A549 (cell line): ENCODE data around the gene DNAAF5. TPM values are rescaled to one million over a fixed set of nuclear protein-coding genes. Genes with fewer than 3 reads are reported as not detected.

Experiments
- ATAC-seq, 2 experiments: fragments of 200-7000 bp in 1 of 2; fragments of >200 bp in 1 of 2; cut with Nextera tagmentation in 1 of 2; cut with Tn5 transposase in 1 of 2; 3 replicates each; pipeline versions ENCODE4 v1.8.0 to v1.9.1; 2018 to 2020; ENCODE audit warnings: mild to moderate bottlenecking in 1 of 2, moderate library complexity in 1 of 2
- CTCF ChIA-PET: fragments of 300-600 bp; sonication (Branson Sonifier 250); formaldehyde crosslinking; extraction: SDS; loops from one replicate; lab custom pipeline; 2021; ENCODE audit warnings: antibody characterized with exemption, inconsistent platforms; lab: Yijun Ruan, JAX
- POLR2A ChIA-PET: fragments of 350-600 bp; formaldehyde crosslinking; extraction: SDS; loops from one replicate; lab custom pipeline; 2021; ENCODE audit warnings: antibody characterized with exemption, inconsistent platforms; lab: Yijun Ruan, JAX
- DNase-seq, 2 experiments: peaks; one replicate each; pipeline versions ENCODE4 v3.0.0 to v3.0.0-alpha.2; 2011 to 2016; ENCODE audit warnings: low read depth in 1 of 2, low spot score in 1 of 2
- FAIRE-seq: peaks from 2 replicates; lab custom pipeline; 2011; peaks lifted over from hg19 to GRCh38; lab: Jason Lieb, UNC
- H3K27ac ChIP-seq, 2 experiments: fragments of >200 bp; sonication (Bioruptor Twin); formaldehyde crosslinking; 3 replicates each; pipeline ENCODE4 v1.5.1; 2016 to 2017
- H3K4me1 ChIP-seq: fragments of >200 bp; sonication (Bioruptor Twin); formaldehyde crosslinking; 3 replicates; pipeline ENCODE4 v1.6.1; 2016
- H3K4me2 ChIP-seq: fragments of >200 bp; sonication (Bioruptor Twin); formaldehyde crosslinking; 3 replicates; pipeline ENCODE4 v1.6.1; 2016
- H3K4me3 ChIP-seq: fragments of >200 bp; sonication (Bioruptor Twin); formaldehyde crosslinking; 3 replicates; pipeline ENCODE4 v1.5.1; 2016
- H3K9me3 ChIP-seq: fragments of >200 bp; sonication (Bioruptor Twin); formaldehyde crosslinking; 3 replicates; pipeline ENCODE4 v1.6.1; 2016
- BHLHE40 ChIP-seq: IDR thresholded peaks from 2 replicates; pipeline ENCODE4 v1.6.1; 2012; ENCODE audit warnings: low read depth, low read length, inconsistent platforms
- E2F6 ChIP-seq: IDR thresholded peaks from 2 replicates; pipeline ENCODE4 v1.6.1; 2012; ENCODE audit warnings: low read depth, borderline replicate concordance
- EHMT2 ChIP-seq: fragments of 200-600 bp; sonication (generic); IDR thresholded peaks from 2 replicates; pipeline ENCODE4 v1.6.1; 2016; ENCODE audit warnings: antibody characterized with exemption, low read depth, mild to moderate bottlenecking, moderate library complexity
- FOSB ChIP-seq: fragments of 250-450 bp; sonication (Bioruptor Pico); IDR thresholded peaks from 2 replicates; pipeline ENCODE4 v1.5.0; 2020; ENCODE audit warnings: mild to moderate bottlenecking, moderate library complexity
- FOSL2 ChIP-seq, 2 experiments: fragments of 450-650 bp in 1 of 2; fragments of >200 bp in 1 of 2; sonication (Bioruptor Twin) in 1 of 2; formaldehyde crosslinking; IDR thresholded peaks; 2 replicates each; pipeline versions ENCODE4 v1.5.0 to v1.6.1; 2016 to 2020; ENCODE audit warnings: mild to moderate bottlenecking in 1 of 2, moderate library complexity in 1 of 2
- GATA3 ChIP-seq: IDR thresholded peaks from 2 replicates; pipeline ENCODE4 v1.6.1; 2012; ENCODE audit warnings: borderline replicate concordance
- HDAC2 ChIP-seq: fragments of 200-600 bp; sonication (generic); IDR thresholded peaks from 2 replicates; pipeline ENCODE4 v1.6.1; 2016
- JUNB ChIP-seq: fragments of >200 bp; sonication (Bioruptor Twin); formaldehyde crosslinking; IDR thresholded peaks from 2 replicates; pipeline ENCODE4 v1.6.1; 2016
- PBX3 ChIP-seq: IDR thresholded peaks from 2 replicates; pipeline ENCODE4 v1.6.1; 2012
- POLR2A ChIP-seq: IDR thresholded peaks from 2 replicates; pipeline ENCODE4 v1.6.1; 2012; ENCODE audit warnings: mild to moderate bottlenecking, low read length
- POLR2AphosphoS2 ChIP-seq: conservative IDR thresholded peaks from 2 replicates; pipeline ENCODE4 v1.6.1; 2012; ENCODE audit warnings: low read length, improper control_type of control experiment, inconsistent platforms
- RAD21 ChIP-seq, 2 experiments: fragments of >200 bp in 1 of 2; sonication (Bioruptor Twin) in 1 of 2; formaldehyde crosslinking in 1 of 2; IDR thresholded peaks in 1 of 2; conservative IDR thresholded peaks in 1 of 2; 2 replicates in 1 of 2; 3 replicates in 1 of 2; pipeline ENCODE4 v1.6.1; 2012 to 2018; ENCODE audit warnings: inconsistent platforms in 1 of 2
- RARB ChIP-seq: fragments of 250-450 bp; sonication (Bioruptor Pico); IDR thresholded peaks from 2 replicates; pipeline ENCODE4 v1.8.0; 2021; ENCODE audit warnings: mild to moderate bottlenecking, moderate library complexity
- RCOR1 ChIP-seq: fragments of 150-350 bp; IDR thresholded peaks from 2 replicates; pipeline ENCODE4 v1.6.1; 2014; ENCODE audit warnings: antibody characterized with exemption, low read length, low read depth
- RNF2 ChIP-seq: fragments of 200-600 bp; sonication (generic); IDR thresholded peaks from 2 replicates; pipeline ENCODE4 v1.6.1; 2016; ENCODE audit warnings: low read depth, mild to moderate bottlenecking, antibody characterized with exemption, moderate library complexity, borderline replicate concordance
- SMC3 ChIP-seq: fragments of >200 bp; sonication (Bioruptor Twin); formaldehyde crosslinking; IDR thresholded peaks from 3 replicates; pipeline ENCODE4 v1.6.1; 2018; ENCODE audit warnings: inconsistent platforms
- SREBF2 ChIP-seq: fragments of 450-650 bp; IDR thresholded peaks from 2 replicates; pipeline ENCODE4 v1.6.1; 2014; ENCODE audit warnings: mild to moderate bottlenecking, moderate library complexity
- TP53 ChIP-seq: fragments of 250-450 bp; sonication (Bioruptor Pico); IDR thresholded peaks from 2 replicates; pipeline ENCODE4 v1.5.0; 2021; ENCODE audit warnings: mild to moderate bottlenecking, moderate library complexity
- ZC3H11A ChIP-seq: fragments of 450-650 bp; IDR thresholded peaks from 2 replicates; pipeline ENCODE4 v1.6.1; 2014; ENCODE audit warnings: antibody characterized with exemption, mild to moderate bottlenecking
- ZFP36 ChIP-seq: fragments of 450-650 bp; IDR thresholded peaks from 2 replicates; pipeline ENCODE4 v1.6.1; 2014; ENCODE audit warnings: borderline replicate concordance; ENCODE audit not compliant: partially characterized antibody
- ZNF302 ChIP-seq: fragments of 250-450 bp; sonication (Bioruptor Pico); IDR thresholded peaks from 2 replicates; pipeline ENCODE4 v1.9.0; 2021; ENCODE audit warnings: inconsistent platforms, mild to moderate bottlenecking, moderate library complexity
- WGBS: methylation state at CpG from one replicate; pipeline ENCODE4 v1.1.6; 2017; ENCODE audit errors: missing lambda C conversion rate; 5-methylcytosine and 5-hydroxymethylcytosine counted together
- polyA plus RNA-seq, 4 experiments: library from polyadenylated mRNA; depleted of rRNA in 3 of 4; stranded (reverse); fragments of >200 nt; fragmentation: RNase III in 1 of 4; extraction: RNeasy Plus Mini Kit Qiagen cat#74134 plus additional on column Dnase treatment in 1 of 4; gene quantifications; 2 replicates in 3 of 4; 3 replicates in 1 of 4; pipeline ENCODE4 v1.2.3, GENCODE V29; 2011 to 2017
- TF ChIP-seq, protein P1 (sequence below): fragments of 250-450 bp; sonication (Bioruptor Pico); IDR thresholded peaks from 2 replicates; pipeline ENCODE4 v1.5.0; 2021; ENCODE audit warnings: mild to moderate bottlenecking, moderate library complexity, borderline replicate concordance
- TF ChIP-seq, protein P2 (sequence below): fragments of 150-350 bp; IDR thresholded peaks from 2 replicates; pipeline ENCODE4 v1.6.1; 2014; ENCODE audit warnings: low read depth, mild to moderate bottlenecking, low read length

The DNAAF5 gene
- polyA plus RNA-seq, 2 of the 4 experiments (the other 2 are of a cell fraction) = 27.8 to 34.7 TPM

GRCh38 chr7:706721-707120 lies 19.8 kb upstream of the DNAAF5 start:
- no peak for FAIRE-seq
- ChIA-PET CTCF (interaction anchor here (0.7 kb wide), 1 partner anchor 385 kb away, joined by 5 read pairs; no protein-coding TSS in a partner anchor), POLR2A (no interaction called here)
- H3K4me2 ChIP-seq = no peak overlapping the region
- peaks cover 14% of the 10 kb centered on the region for H3K9me3 ChIP-seq
- H3K4me3 ChIP-seq = no peak overlapping the region
- TF ChIP-seq FOSL2 (IDR thresholded peaks at IDR 0.05) (no peak), FOSL2 (CRISPR knock-in tag; IDR thresholded peaks at IDR 0.05) (no peak), E2F6 (no peak), HDAC2 (no peak), BHLHE40 (no peak), ZNF302 (CRISPR knock-in tag) (no peak)
- no peaks in the 10 kb centered on the region for H3K4me1 ChIP-seq
- ATAC-seq = no peak
- WGBS = 86% methylated on average over 7 of the region's 7 CpGs
- DNase-seq = no peak
- H3K27ac ChIP-seq = no peak overlapping the region

DNA sequence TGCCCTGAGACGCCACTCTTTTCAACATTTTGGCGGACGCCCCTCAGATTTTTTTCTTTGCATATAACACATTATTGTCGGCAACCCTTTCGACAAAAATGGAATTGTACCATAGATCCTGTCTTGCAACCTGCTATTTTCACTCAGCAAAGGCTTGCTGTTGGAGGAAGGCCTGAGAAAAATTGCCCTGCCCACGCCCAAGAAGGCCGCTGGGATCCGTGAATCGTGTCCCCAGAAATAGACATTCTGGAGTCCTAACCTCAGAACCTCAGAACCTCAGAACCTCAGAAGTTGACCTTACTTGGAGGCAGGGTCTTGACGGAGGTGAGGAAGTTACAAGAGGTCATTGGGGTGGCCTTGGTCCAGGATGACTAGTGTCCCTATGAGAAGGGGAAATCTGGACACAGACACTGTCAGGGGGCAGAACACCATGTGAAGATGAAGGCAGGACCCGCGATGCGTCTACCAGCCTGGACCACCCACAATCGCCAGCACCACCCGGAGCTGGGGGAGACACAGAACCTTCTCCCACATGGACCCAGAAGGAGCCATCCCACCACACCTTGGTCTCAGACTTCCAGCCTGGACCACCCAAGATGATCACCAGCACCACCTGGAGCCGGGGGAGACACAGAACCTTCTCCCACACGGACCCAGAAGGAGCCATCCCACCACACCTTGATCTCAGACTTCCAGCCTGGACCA lies 19.1 kb upstream of the DNAAF5 start:
- POLR2A ChIA-PET = no interaction called here
- FAIRE-seq (no peak), ATAC-seq (no peak), DNase-seq (no peak)
- Histone ChIP-seq H3K27ac (no peak overlapping the region), H3K4me1 (no peaks in the 10 kb centered on the region), H3K9me3 (peaks cover 10% of the 10 kb centered on the region), H3K4me2 (no peak overlapping the region), H3K4me3 (no peak overlapping the region)
- 95% methylated on average over 16 of the region's 17 CpGs for whole genome bisulfite sequencing
- CTCF ChIA-PET = interaction anchor here (0.7 kb wide), 1 partner anchor 386 kb away, joined by 5 read pairs; no protein-coding TSS in a partner anchor
- TF ChIP-seq ZNF302 (CRISPR knock-in tag) (no peak), EHMT2 (no peak), HDAC2 (no peak), GATA3 (no peak), SMC3 (no peak)
- TF ChIP-seq, protein P1, sequence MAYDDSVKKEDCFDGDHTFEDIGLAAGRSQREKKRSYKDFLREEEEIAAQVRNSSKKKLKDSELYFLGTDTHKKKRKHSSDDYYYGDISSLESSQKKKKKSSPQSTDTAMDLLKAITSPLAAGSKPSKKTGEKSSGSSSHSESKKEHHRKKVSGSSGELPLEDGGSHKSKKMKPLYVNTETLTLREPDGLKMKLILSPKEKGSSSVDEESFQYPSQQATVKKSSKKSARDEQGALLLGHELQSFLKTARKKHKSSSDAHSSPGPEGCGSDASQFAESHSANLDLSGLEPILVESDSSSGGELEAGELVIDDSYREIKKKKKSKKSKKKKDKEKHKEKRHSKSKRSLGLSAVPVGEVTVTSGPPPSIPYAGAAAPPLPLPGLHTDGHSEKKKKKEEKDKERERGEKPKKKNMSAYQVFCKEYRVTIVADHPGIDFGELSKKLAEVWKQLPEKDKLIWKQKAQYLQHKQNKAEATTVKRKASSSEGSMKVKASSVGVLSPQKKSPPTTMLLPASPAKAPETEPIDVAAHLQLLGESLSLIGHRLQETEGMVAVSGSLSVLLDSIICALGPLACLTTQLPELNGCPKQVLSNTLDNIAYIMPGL (CRISPR knock-in tag) = no peak

- no peak overlapping the region for H3K4me3 ChIP-seq
- H3K4me1 ChIP-seq = no peaks in the 10 kb centered on the region
- DNase-seq = no peak
- no peak overlapping the region for H3K4me2 ChIP-seq
- no peaks in the 10 kb centered on the region for H3K9me3 ChIP-seq
- POLR2A ChIA-PET = no interaction called here
- H3K27ac ChIP-seq = no peak overlapping the region
- TF ChIP-seq EHMT2 = no peak
- TF ChIP-seq, all 56 proteins: peak for 0
- no peak for FAIRE-seq
- no peak for ATAC-seq
- CTCF ChIA-PET = no interaction called here
- 95% methylated on average over 14 of the region's 14 CpGs for WGBS
Observed at GRCh38 chr7:710161-710560, 16.3 kb upstream of the DNAAF5 start.

GRCh38 chr7:711093-711921 lies 15.2 kb upstream of the DNAAF5 start:
- DNase-seq = no peak
- Histone ChIP-seq H3K9me3 (no peaks in the 10 kb centered on the region), H3K4me1 (no peaks in the 10 kb centered on the region), H3K4me2 (no peak overlapping the region), H3K27ac (no peak overlapping the region), H3K4me3 (no peak overlapping the region)
- no peak for FAIRE-seq
- WGBS = 96% methylated on average over 24 of the region's 45 CpGs
- ATAC-seq = no peak
- POLR2A ChIA-PET = no interaction called here
- TF ChIP-seq ZFP36 (no peak), RCOR1 (no peak), TP53 (CRISPR knock-in tag) (no peak), RNF2 (no peak), RAD21 (conservative IDR thresholded peaks at IDR 0.05 in 1 of 2, IDR thresholded peaks at IDR 0.05 in 1 of 2) (no peak), POLR2A (no peak), PBX3 (no peak), ZC3H11A (no peak), POLR2AphosphoS2 (no peak), JUNB (no peak), FOSB (no peak), SREBF2 (no peak), E2F6 (no peak), RARB (CRISPR knock-in tag) (no peak)
- TF ChIP-seq, protein P2, sequence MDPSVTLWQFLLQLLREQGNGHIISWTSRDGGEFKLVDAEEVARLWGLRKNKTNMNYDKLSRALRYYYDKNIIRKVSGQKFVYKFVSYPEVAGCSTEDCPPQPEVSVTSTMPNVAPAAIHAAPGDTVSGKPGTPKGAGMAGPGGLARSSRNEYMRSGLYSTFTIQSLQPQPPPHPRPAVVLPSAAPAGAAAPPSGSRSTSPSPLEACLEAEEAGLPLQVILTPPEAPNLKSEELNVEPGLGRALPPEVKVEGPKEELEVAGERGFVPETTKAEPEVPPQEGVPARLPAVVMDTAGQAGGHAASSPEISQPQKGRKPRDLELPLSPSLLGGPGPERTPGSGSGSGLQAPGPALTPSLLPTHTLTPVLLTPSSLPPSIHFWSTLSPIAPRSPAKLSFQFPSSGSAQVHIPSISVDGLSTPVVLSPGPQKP = no peak
- CTCF ChIA-PET = no interaction called here
